IPS DF 19.7 (cell line): ENCODE results near the gene SLC16A8.

Source experiments
- DNase-seq: peaks from one replicate; pipeline ENCODE4 v3.0.0-alpha.2; 2013; ENCODE audit warnings: low read depth, low spot score

The SLC16A8 gene

GRCh38 chr22:38114484-38115398 is 30.8 kb upstream of the SLC16A8 start:
- no peak for DNase-seq

GRCh38 chr22:38112381-38112780 is 28.4 kb upstream of the SLC16A8 start:
- DNase-seq: no peak

- DNase-seq: no peak
These were observed 28.0 kb upstream of the SLC16A8 start for GRCh38 chr22:38111925-38112355.

GRCh38 chr22:38110863-38111852 is 27.2 kb upstream of the SLC16A8 start:
- no peak for DNase-seq

GRCh38 chr22:38110008-38110862 is 26.3 kb upstream of the SLC16A8 start, which contains the start of gene BAIAP2L2:
TSS of gene BAIAP2L2 (minus strand) at chr22:38110684. CDS start at chr22:38110525, 159 bp downstream.
- no peak for DNase-seq

GRCh38 chr22:38109371-38110001 is 25.5 kb upstream of the SLC16A8 start:
- no peak for DNase-seq

- no peak for DNase-seq
These were observed 24.8 kb upstream of the SLC16A8 start for GRCh38 chr22:38108561-38109319.

GRCh38 chr22:38107692-38108515 is 23.9 kb upstream of the SLC16A8 start:
- DNase-seq: no peak

GRCh38 chr22:38106814-38107578 is 23.0 kb upstream of the SLC16A8 start:
- no peak for DNase-seq

GRCh38 chr22:38104084-38104483 is 20.1 kb upstream of the SLC16A8 start:
- no peak for DNase-seq

- DNase-seq: no peak
These were observed 19.7 kb upstream of the SLC16A8 start for GRCh38 chr22:38103641-38104040.

GRCh38 chr22:38098410-38099249 is 14.6 kb upstream of the SLC16A8 start:
- DNase-seq: no peak

- DNase-seq: no peak
These were observed 13.8 kb upstream of the SLC16A8 start for GRCh38 chr22:38097557-38098409.

- DNase-seq: no peak
These were observed 13.1 kb upstream of the SLC16A8 start for GRCh38 chr22:38097058-38097457.

- DNase-seq: no peak
These were observed 5.5 kb upstream of the SLC16A8 start for GRCh38 chr22:38089474-38089851.
